A549 treated with RU486 at 1 μM for 4 hours (cell line): ENCODE measurements around the gene GTSE1. TPM values are rescaled to one million over a fixed set of nuclear protein-coding genes. Genes with fewer than 3 reads are reported as not detected.

Source experiments
- total RNA-seq: library from RNA; stranded (reverse); fragments of 200-300 nt; extraction: Qiagen RNA extraction; gene quantifications from 5 replicates; pipeline ENCODE4 v1.2.3, GENCODE V29; 2022; ENCODE audit warnings: low read depth

Gene GTSE1
- 27.2 to 35.2 TPM (median 30.8 TPM) in 5 replicates for total RNA-seq

GRCh38 chr22:46296257-46297150 is at the start of gene GTSE1:
Gene GTSE1 (plus strand): TSS chr22:46296870. CDS start chr22:46297401, 531 bp downstream.

GRCh38 chr22:46250035-46250782 is 46.5 kb upstream of the GTSE1 start, which contains the start of gene CDPF1:
Gene CDPF1 (minus strand): TSS chr22:46250293. CDS start chr22:46248284, 2,009 bp downstream.

GRCh38 chr22:46263216-46263590 is 33.5 kb upstream of the GTSE1 start, which contains the start of gene PKDREJ:
Gene PKDREJ (minus strand): TSS chr22:46263343. CDS start chr22:46263322, 21 bp downstream.

GRCh38 chr22:46267431-46268279 is 29.0 kb upstream of the GTSE1 start, which contains the start of gene TTC38:
Gene TTC38 (plus strand): TSS chr22:46268008. CDS start chr22:46268040, 32 bp downstream.

GRCh38 chr22:46335201-46336118 is 38.8 kb downstream of the GTSE1 start, which contains the start of gene TRMU:
Gene TRMU (plus strand): TSS chr22:46335714. CDS start chr22:46335765, 51 bp downstream.

Other genes with a start within 250 kb of the GTSE1 start
- 1.0 to 1.8 TPM (median 1.4 TPM) in 5 replicates for gene PPARA, start 146.3 kb upstream of the GTSE1 start, total RNA-seq
- gene CDPF1, start 46.6 kb upstream of the GTSE1 start, total RNA-seq, result 6.7 to 11.8 TPM (median 9.8 TPM) in 5 replicates
- not detected in 5 replicates for gene PKDREJ, start 33.5 kb upstream of the GTSE1 start, total RNA-seq
- 10.5 to 17.5 TPM (median 11.3 TPM) in 5 replicates for gene TTC38, start 28.9 kb upstream of the GTSE1 start, total RNA-seq
- 36.4 to 43.0 TPM (median 38.8 TPM) in 5 replicates for gene TRMU, start 38.8 kb downstream of the GTSE1 start, total RNA-seq
- 19.9 to 27.8 TPM (median 26.0 TPM) in 5 replicates for gene CELSR1, start 240.8 kb downstream of the GTSE1 start, total RNA-seq